ENCODE measurements around the gene CAPN8. TPM values are rescaled to one million over a fixed set of nuclear protein-coding genes. Genes with fewer than 3 reads are reported as not detected.
A peak's percentile ranks its signal among the peaks of the same experiment; 100 is the strongest.

Gene CAPN8
- total RNA-seq, 1 donor from 2014 or later = not detected

- no peak for TF ChIP-seq CTCF (conservative IDR thresholded peaks at IDR 0.05; ENCODE audit: low read depth, low read length)
- no peak for DNase-seq (ENCODE audit: low read depth)
- H3K4me3 ChIP-seq (ENCODE audit: low read depth, low read length) = no peak overlapping the region
These were observed 56.4 kb downstream of the CAPN8 start for GRCh38 chr1:223609066-223609465.

GRCh38 chr1:223558512-223558911 is 107.0 kb downstream of the CAPN8 start:
- no peak overlapping the region for H3K4me3 ChIP-seq (ENCODE audit: low read depth, low read length)
- no peak for TF ChIP-seq CTCF (conservative IDR thresholded peaks at IDR 0.05; ENCODE audit: low read depth, low read length)
- no peak for DNase-seq (ENCODE audit: low read depth)

GRCh38 chr1:223557130-223557475 is 108.4 kb downstream of the CAPN8 start:
- no peak for DNase-seq (ENCODE audit: low read depth)
- no peak for TF ChIP-seq CTCF (conservative IDR thresholded peaks at IDR 0.05; ENCODE audit: low read depth, low read length)
- H3K4me3 ChIP-seq (ENCODE audit: low read depth, low read length) = no peak overlapping the region

GRCh38 chr1:223556414-223557129 is 108.9 kb downstream of the CAPN8 start:
- peak; percentile 82 for TF ChIP-seq CTCF (conservative IDR thresholded peaks at IDR 0.05; ENCODE audit: low read depth, low read length)
- no peak for DNase-seq (ENCODE audit: low read depth)
- no peak overlapping the region for H3K4me3 ChIP-seq (ENCODE audit: low read depth, low read length)

- no peak for TF ChIP-seq CTCF (conservative IDR thresholded peaks at IDR 0.05; ENCODE audit: low read depth, low read length)
- no peak for DNase-seq (ENCODE audit: low read depth)
- H3K4me3 ChIP-seq (ENCODE audit: low read depth, low read length) = no peak overlapping the region
These were observed 111.5 kb downstream of the CAPN8 start for GRCh38 chr1:223553957-223554356.

GRCh38 chr1:223551610-223552009 is 113.9 kb downstream of the CAPN8 start:
- DNase-seq (ENCODE audit: low read depth) = no peak
- TF ChIP-seq CTCF (conservative IDR thresholded peaks at IDR 0.05; ENCODE audit: low read depth, low read length) = no peak
- H3K4me3 ChIP-seq (ENCODE audit: low read depth, low read length) = no peak overlapping the region

GRCh38 chr1:223549740-223550139 is 115.8 kb downstream of the CAPN8 start:
- DNase-seq (ENCODE audit: low read depth) = no peak
- no peak for TF ChIP-seq CTCF (conservative IDR thresholded peaks at IDR 0.05; ENCODE audit: low read depth, low read length)
- no peak overlapping the region for H3K4me3 ChIP-seq (ENCODE audit: low read depth, low read length)

Measured in epithelial cell of proximal tubule (primary cell).